Measurements from ENCODE around the gene CDC5L. TPM values are rescaled to one million over a fixed set of nuclear protein-coding genes. Genes with fewer than 3 reads are reported as not detected.
A peak's percentile ranks its signal among the peaks of the same experiment; 100 is the strongest.

Gene CDC5L
- total RNA-seq, 1 donor from 2014 or later: 20.0 TPM

- no peak for DNase-seq
- Histone ChIP-seq H3K4me1 (no peaks in the 10 kb centered on the region), H3K27me3 (ENCODE audit: low read depth) (no peaks in the 10 kb centered on the region), H3K4me3 (no peak overlapping the region), H3K9me3 (replicated peaks) (no peaks in the 10 kb centered on the region), H3K27ac (replicated peaks) (no peak overlapping the region), H3K36me3 (peaks cover 91% of the 10 kb centered on the region)
- TF ChIP-seq CTCF (IDR thresholded peaks at IDR 0.05; ENCODE audit: borderline replicate concordance): no peak
- intact Hi-C loops (cut with micrococcal nuclease): no loop called here
These were observed 38.4 kb downstream of the CDC5L start for GRCh38 chr6:44425951-44426350.

GRCh38 chr6:44428682-44429081, 41.2 kb downstream of the CDC5L start:
- Histone ChIP-seq H3K27ac (replicated peaks) (no peak overlapping the region), H3K4me1 (peaks cover 26% of the 10 kb centered on the region), H3K9me3 (replicated peaks) (no peaks in the 10 kb centered on the region), H3K36me3 (peaks cover 64% of the 10 kb centered on the region), H3K4me3 (no peak overlapping the region), H3K27me3 (ENCODE audit: low read depth) (no peaks in the 10 kb centered on the region)
- intact Hi-C loops (cut with micrococcal nuclease): no loop called here
- no peak for DNase-seq
- TF ChIP-seq CTCF (IDR thresholded peaks at IDR 0.05; ENCODE audit: borderline replicate concordance): no peak

- TF ChIP-seq CTCF (IDR thresholded peaks at IDR 0.05; ENCODE audit: borderline replicate concordance): no peak
- intact Hi-C loops (cut with micrococcal nuclease): no loop called here
These were observed 42.8 kb downstream of the CDC5L start for GRCh38 chr6:44430326-44430725.

DNA sequence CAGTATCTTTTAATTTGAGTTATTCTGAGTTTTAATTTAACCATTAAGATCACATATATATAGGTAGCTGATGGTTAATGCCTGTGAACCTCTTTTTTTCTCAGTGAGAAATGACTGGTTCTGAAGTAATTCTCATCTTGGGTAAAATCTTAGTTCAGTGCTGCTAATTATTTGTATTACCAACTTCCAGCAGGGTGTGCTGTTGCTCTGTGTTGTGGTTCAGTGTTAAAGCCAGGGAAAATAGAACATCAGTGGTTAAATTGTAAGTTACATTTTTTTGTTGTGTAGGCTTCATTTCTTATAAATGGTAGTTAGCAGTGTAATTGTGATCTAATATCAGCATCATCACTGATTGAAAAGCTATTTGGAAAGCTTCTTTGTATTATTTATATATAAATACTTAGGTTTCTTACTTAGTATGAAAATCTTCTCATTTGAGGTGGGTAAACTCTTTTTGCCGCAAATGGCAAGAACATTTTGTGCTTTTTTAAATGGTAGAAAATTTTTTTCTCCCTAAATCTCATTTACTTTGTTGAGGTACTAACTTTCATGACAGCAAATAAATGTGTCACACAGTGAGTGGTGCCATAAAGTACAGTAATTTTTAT, 43.7 kb downstream of the CDC5L start:
- no peak overlapping the region for H3K4me3 ChIP-seq
- peaks cover 47% of the 10 kb centered on the region for H3K36me3 ChIP-seq
- DNase-seq: no peak
- TF ChIP-seq CTCF (IDR thresholded peaks at IDR 0.05; ENCODE audit: borderline replicate concordance): peak; percentile 82
- intact Hi-C loops (cut with micrococcal nuclease): no loop called here
- H3K9me3 ChIP-seq (replicated peaks): no peaks in the 10 kb centered on the region
- peak overlapping the region; percentile 62 for H3K27ac ChIP-seq (replicated peaks)
- H3K27me3 ChIP-seq (ENCODE audit: low read depth): no peaks in the 10 kb centered on the region
- H3K4me1 ChIP-seq: peaks cover 33% of the 10 kb centered on the region

More at GRCh38 chr6:44430326-44430725, 42.8 kb downstream of the CDC5L start:
- DNase-seq: no peak
- peaks cover 33% of the 10 kb centered on the region for H3K4me1 ChIP-seq
- H3K4me3 ChIP-seq: no peak overlapping the region
- no peaks in the 10 kb centered on the region for H3K9me3 ChIP-seq (replicated peaks)
- no peak overlapping the region for H3K27ac ChIP-seq (replicated peaks)
- peaks cover 50% of the 10 kb centered on the region for H3K36me3 ChIP-seq
- no peaks in the 10 kb centered on the region for H3K27me3 ChIP-seq (ENCODE audit: low read depth)

GRCh38 chr6:44432227-44432626, 44.7 kb downstream of the CDC5L start:
- Histone ChIP-seq H3K27me3 (ENCODE audit: low read depth) (no peaks in the 10 kb centered on the region), H3K36me3 (peaks cover 37% of the 10 kb centered on the region), H3K27ac (replicated peaks) (peak overlapping the region; percentile 62), H3K9me3 (replicated peaks) (no peaks in the 10 kb centered on the region), H3K4me3 (no peak overlapping the region), H3K4me1 (peaks cover 33% of the 10 kb centered on the region)
- TF ChIP-seq CTCF (IDR thresholded peaks at IDR 0.05; ENCODE audit: borderline replicate concordance): no peak
- DNase-seq: no peak
- intact Hi-C loops (cut with micrococcal nuclease): no loop called here

Measured in left ventricle myocardium inferior (tissue), 1 donor.